Inflammatory macrophage (primary cell): ENCODE data around the gene GPRC5B.

Experiments
- DNase-seq, 2 donors: peaks; one replicate each; pipeline ENCODE4 v3.0.0-alpha.2; 2020 to 2022

GPRC5B gene

GRCh38 chr16:19810817-19811731, 73.6 kb downstream of the GPRC5B start:
- no peak for DNase-seq

GRCh38 chr16:19809693-19810092, 75.0 kb downstream of the GPRC5B start:
- DNase-seq = no peak

- peak; percentile 50 to 71 for DNase-seq
These were observed 75.5 kb downstream of the GPRC5B start for GRCh38 chr16:19809121-19809635.

DNA sequence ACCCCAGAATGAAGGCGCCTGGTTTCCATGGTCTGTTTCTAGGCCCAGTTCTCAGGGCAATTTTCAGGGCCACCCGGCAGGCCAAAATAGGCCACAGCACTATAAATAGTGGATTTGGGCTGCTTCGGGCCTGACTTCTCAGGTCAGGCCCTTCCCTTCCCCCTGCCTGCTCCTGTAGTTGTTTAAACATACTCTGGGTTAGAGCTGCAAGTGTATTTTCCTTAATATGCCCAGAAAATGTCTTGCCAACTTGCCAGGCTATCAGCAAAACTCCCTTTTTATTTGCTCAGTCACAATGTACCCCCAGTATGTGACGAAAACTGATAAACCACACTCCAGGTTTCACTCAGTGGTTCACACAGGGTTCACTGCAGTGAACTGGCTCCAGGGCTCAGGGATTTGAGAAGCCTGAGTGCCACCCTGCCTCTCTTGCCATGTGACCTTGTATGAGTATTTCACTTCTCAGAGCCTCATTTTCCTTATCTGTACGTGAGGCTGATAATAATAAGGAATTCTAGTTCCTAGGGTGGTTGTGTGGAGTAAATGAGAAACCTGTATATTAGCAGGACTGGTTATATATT, 76.5 kb downstream of the GPRC5B start:
- DNase-seq = no peak
